Stimulated activated CD4-positive, alpha-beta T cell treated with anti-CD3 and anti-CD28 coated beads, Interleukin-1b, Interleukin-23, amount 100 ng/mL, for 4 hours (primary cell): ENCODE results near the gene SLC9C2.
A peak's percentile ranks its signal among the peaks of the same experiment; 100 is the strongest.
"Not testable (repeated sequence)": the region's sequence is repeated elsewhere in the genome, so short reads cannot be mapped to it uniquely, and the experiment has no call there.

ENCODE experiments used
- DNase-seq, 2 donors: peaks; one replicate each; pipeline ENCODE4 v3.0.0-alpha.2; 2020; ENCODE audit warnings: low read depth in 2 of 2

SLC9C2 gene

GRCh38 chr1:173484276-173484675, 118.6 kb downstream of the SLC9C2 start:
- no peak for DNase-seq

DNA sequence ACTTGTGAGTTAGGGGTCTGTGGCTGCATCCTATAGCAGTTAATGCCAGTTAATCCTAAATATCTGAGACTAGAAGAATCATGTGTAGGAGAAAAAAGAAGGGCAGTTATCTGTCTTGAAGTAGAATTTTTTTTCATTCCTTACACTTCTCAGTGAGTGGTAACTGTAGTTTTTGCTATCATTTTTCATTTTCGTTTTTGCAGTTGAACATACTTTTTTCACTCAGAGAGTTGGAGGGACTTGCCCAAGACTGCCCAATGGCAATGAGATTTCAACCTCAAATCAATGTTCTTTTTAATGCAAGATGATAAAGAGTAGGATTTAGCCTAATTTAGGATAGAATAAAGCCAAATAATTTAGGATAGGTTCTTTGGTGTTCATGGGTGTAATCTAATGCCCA, 120.2 kb downstream of the SLC9C2 start:
- DNase-seq: no peak

- DNase-seq: no peak
Observed at GRCh38 chr1:173481195-173481772, 121.6 kb downstream of the SLC9C2 start.

DNA sequence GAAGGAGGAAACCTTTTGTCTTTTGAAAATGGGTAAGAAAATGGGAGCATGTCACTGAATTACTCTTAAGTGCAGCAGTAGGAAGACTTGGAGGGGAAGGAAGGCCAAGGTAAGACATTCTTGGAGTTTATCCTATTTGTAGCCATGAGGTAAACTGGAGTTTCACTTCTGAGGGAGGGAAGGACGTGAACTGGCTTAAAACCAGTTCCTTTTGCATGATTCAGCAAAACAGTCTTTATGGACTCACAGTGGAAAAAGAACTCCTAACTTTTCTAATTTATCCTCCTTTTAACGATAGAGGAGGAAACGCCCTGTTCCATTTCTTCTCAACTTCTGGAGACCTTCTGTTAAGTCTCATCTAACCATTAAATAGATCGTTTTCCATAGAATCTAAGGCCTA, 123.2 kb downstream of the SLC9C2 start:
- DNase-seq: no peak

DNA sequence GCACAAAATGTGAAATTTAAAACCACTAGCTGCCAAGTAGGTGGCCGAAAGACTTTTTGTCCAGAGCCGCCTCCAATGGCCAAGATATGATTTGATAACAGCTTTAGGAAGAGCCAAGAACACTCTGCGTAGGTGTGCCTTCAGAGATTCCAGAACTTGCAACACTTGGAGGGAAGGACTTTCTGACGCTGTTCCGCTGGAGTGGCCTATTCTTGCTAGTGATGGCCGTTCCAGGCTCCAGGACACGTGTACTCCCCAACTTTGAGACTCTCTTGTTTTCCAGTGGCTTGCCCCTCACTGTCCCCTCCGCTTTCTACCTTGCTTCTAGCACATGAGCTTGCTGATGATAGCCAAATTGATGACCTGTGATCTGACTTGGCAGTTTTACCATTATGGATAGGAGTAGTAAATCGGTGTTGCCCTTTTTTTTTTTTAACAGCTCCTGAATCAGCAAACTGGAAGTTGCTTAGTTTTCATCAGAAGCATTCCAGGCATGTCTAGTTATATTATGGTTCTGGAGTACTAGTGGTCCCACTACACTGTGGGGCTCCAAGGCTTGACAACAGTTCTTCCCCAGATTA, 124.7 kb downstream of the SLC9C2 start:
- no peak for DNase-seq

GRCh38 chr1:173477286-173478093, 125.4 kb downstream of the SLC9C2 start, which contains the start of gene PRDX6:
Gene PRDX6 (plus strand): TSS chr1:173477335. CDS start chr1:173477398, 63 bp downstream.
- peak in 1 of 2 donors; percentile 71 for DNase-seq

DNA sequence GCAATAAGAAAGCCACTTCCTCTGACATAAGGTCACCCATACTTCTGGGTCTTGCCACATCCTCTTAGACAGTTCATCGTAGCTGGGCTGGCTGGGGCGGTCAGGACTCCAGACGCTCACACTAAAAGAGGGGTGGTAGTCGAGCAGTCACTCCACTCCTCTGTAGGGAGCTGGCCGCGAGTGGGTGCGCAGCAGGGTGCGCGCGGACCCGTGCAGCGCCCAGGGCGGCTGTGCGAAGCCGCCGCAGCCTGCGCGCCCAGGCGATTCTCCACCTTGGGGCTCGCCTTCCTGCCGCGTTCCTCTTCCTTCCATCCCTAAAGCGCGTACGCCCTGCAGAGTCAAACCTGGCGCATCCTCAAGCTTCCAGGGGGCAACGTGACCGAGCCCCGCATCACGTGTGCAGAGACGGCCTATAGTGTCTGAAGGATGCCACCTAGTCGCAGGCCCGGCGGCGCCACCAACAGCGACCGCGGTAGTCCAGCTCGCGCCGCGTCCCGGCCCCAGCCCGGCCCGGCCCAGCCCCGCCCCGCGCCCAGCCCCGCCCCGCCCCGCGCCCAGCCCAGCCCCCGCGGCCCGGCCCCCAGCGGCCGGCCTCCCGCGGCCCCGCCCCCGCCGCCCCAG, 126.1 kb downstream of the SLC9C2 start:
- DNase-seq: peak; percentile 21 to 83

DNA sequence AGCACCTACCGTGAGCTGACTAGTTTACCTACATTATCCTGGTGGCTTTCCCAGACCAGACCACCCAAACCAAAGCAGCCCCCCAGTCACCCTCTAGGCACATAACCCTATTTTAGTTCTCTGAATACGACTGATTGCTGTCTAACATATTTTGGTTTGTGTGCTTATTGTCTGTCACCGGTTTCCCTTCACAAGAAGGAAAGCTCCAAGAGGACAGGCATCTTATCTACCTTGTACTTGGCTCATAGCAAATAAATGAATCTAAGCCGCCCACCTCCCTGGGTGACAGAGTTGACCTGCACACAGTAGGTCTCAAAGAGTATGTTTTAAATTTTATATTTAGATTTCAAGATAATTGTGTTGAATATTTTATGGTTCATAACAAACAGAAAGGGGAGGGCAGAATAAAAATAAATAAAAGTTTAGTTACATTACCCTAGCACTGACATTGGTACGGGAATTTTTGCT, 126.6 kb downstream of the SLC9C2 start:
- no peak for DNase-seq

- no peak for DNase-seq
Observed at GRCh38 chr1:173475564-173476196, 127.2 kb downstream of the SLC9C2 start.

DNA sequence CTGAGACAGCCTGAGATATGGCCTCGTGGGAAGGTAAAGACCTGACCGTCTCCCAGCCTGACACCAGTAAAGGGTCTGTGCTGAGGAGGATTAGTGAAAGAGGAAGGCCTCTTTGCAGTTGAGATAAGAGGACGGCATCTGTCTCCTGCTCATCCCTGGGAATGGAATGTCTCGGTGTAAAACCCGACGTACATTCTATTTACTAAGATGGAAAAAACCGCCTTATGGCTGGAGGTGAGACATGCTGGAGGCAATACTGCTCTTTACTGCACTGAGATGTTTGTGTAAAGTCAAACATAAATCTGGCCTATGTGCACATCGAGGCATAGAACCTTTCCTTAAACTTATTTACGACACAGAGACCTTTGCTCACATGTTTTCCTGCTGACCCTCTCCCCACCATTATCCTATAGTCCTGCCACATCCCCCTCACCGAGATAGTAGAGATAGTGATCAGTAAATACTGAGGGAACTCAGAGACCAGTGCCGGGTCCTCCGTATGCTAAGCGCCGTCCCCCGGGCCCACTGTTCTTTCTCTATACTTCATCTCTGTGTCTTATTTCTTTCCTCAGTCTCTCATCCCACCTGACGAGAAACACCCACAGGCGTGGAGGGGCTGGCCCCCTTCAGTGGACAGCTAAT, 128.0 kb downstream of the SLC9C2 start:
- DNase-seq: not testable (repeated sequence)

- DNase-seq: no peak
Observed at GRCh38 chr1:173474097-173474779, 128.6 kb downstream of the SLC9C2 start.

DNA sequence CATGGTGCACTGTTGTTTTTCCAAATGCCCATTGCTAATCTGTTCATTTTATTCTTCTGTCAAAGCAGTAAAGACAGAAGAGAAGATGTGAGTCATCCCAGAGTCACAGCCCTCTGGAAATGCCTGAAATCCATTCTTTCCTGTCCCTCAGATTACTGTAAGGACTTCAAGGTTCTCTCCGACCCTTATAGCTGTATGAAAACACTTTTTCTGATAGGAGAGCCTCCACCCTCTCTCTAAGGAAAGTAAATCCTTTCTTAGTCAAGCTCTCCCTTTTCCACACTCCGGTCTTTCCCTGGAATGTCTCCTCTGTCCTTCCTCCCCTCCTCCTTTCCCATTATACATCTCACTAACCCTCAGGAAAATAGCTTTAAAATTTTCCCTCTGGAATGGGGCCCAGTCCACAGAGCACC, 129.3 kb downstream of the SLC9C2 start:
- no peak for DNase-seq

- DNase-seq: no peak
Observed at GRCh38 chr1:173470608-173471007, 132.3 kb downstream of the SLC9C2 start.

GRCh38 chr1:173469656-173470055, 133.2 kb downstream of the SLC9C2 start:
- no peak for DNase-seq

- no peak for DNase-seq
Observed at GRCh38 chr1:173467426-173467825, 135.4 kb downstream of the SLC9C2 start.

DNA sequence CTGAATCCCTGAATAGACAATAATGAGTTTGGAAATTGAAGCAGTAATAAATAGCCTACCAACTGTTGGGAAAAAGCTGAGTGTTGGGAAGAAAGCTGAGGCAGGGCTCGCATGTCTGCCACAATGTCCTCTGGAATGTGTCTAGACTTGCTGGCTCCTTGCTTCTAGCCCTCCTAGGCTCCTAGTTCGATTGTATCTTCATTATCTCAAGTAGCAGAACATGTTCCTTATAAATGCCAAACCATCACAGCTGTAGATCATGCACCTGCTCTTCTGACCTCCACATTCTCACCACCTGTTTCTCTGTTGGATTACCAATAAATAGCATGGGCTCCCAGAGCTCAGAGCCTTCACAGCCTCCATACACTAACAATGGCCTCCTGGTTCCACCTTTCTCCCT, 138.7 kb downstream of the SLC9C2 start:
- not testable (repeated sequence) for DNase-seq

GRCh38 chr1:173462666-173463065, 140.2 kb downstream of the SLC9C2 start:
- DNase-seq: not testable (repeated sequence)

DNA sequence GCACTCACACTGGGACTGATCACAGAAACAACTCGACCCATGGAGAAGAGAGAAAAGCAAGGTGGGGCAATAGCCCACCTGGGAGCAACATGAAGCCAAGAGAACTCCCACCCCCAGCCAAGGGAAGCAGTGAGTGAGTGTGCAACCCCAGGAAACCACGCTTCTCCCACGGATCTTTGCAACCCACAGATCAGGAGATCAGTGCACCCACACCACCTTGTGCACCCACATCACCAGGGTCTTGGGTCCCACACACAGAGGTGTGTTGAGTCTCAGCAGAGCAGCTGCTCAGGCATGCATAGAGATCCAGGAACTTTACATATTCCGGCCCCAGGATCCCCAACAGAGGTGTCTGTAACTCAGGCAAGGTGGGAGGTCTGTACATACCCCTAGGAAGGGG, 143.0 kb downstream of the SLC9C2 start:
- no peak for DNase-seq

- DNase-seq: no peak
Observed at GRCh38 chr1:173454966-173455524, 147.8 kb downstream of the SLC9C2 start.

GRCh38 chr1:173453982-173454381, 148.9 kb downstream of the SLC9C2 start:
- no peak for DNase-seq
